ENCODE measurements around the gene MTG1.

GRCh38 chr10:133442967-133443924 is 49.3 kb downstream of the MTG1 start:
- TF ChIP-seq EZH2 (IDR thresholded peaks at IDR 0.05; ENCODE audit: insufficient read depth, poor library complexity, severe bottlenecking) (no peak), EZH2phosphoT487 (IDR thresholded peaks at IDR 0.05; ENCODE audit: insufficient read depth, low read depth) (no peak)

All from GM23248 (cell line).